ENCODE data around the gene ADCY5. TPM values are rescaled to one million over a fixed set of nuclear protein-coding genes. Genes with fewer than 3 reads are reported as not detected.

Gene ADCY5
- total RNA-seq, 1 experiment from 2014 or later: 0.49 TPM

- Histone ChIP-seq H4K20me1 (ENCODE audit: insufficient read depth) (no peaks in the 10 kb centered on the region), H3K9me2 (ENCODE audit: insufficient read depth) (no peaks in the 10 kb centered on the region), H2AFZ (ENCODE audit: low read depth, low read length, poor library complexity, severe bottlenecking) (no peak overlapping the region), H3K27me3 (ENCODE audit: insufficient read depth, low read length) (peaks cover 31% of the 10 kb centered on the region; the same call in 1 of the 2 replicates), H3K36me3 (ENCODE audit: control insufficient read depth in 1 of 2, insufficient read depth in 2 of 2, low read length in 2 of 2) (no peaks in the 10 kb centered on the region), H3K4me2 (ENCODE audit: low read length) (no peak overlapping the region), H3K79me2 (ENCODE audit: insufficient read depth, low read length) (no peaks in the 10 kb centered on the region), H3K27ac (ENCODE audit: low read depth, low read length) (no peak overlapping the region), H3K9me3 (ENCODE audit: control insufficient read depth in 1 of 2, insufficient read depth in 1 of 2, low read depth in 1 of 2, low read length in 2 of 2) (no peaks in the 10 kb centered on the region), H3K4me1 (ENCODE audit: control insufficient read depth in 1 of 2, insufficient read depth in 2 of 2, low read length in 2 of 2) (no peaks in the 10 kb centered on the region), H3K4me3 (replicated peaks in 1 of 2; ENCODE audit: low read depth in 1 of 2, low read length in 2 of 2) (no peak overlapping the region), H3K9ac (ENCODE audit: low read length) (no peak overlapping the region)
- no TSS peak for BruUV-seq (replicated peaks)
- intact Hi-C loops (cut with micrococcal nuclease): no loop called here
- ATAC-seq (no peak), DNase-seq (ENCODE audit: low read depth, low spot score) (no peak)
- POLR2A ChIA-PET: no interaction called here
- TF ChIP-seq FOSL1 (IDR thresholded peaks at IDR 0.05; ENCODE audit: low read depth) (peak; percentile 17; the same call in 1 of the 2 replicates), POLR2A (IDR thresholded peaks at IDR 0.05; ENCODE audit: borderline replicate concordance, extremely low read depth, insufficient read depth, insufficient read length) (no peak), ATF3 (IDR thresholded peaks at IDR 0.05) (no peak), EZH2phosphoT487 (IDR thresholded peaks at IDR 0.05; ENCODE audit: borderline replicate concordance) (no peak)
- RAD21 ChIA-PET (ENCODE audit: low non-redundant PET in 1 of 2, low total read pairs in 2 of 2, uncharacterized antibody in 2 of 2, unreplicated experiment in 2 of 2): no interaction called here
- CTCF ChIA-PET: interaction anchor here (1.3 kb wide), 1 partner anchor 249 kb away, joined by 3 read pairs; no protein-coding TSS in a partner anchor
Observed at GRCh38 chr3:123310741-123311140, 138.1 kb downstream of the ADCY5 start.

- no TSS peak for BruUV-seq (replicated peaks)
- POLR2A ChIA-PET: no interaction called here
- Histone ChIP-seq H3K27ac (ENCODE audit: low read depth, low read length) (no peak overlapping the region), H3K9ac (ENCODE audit: low read length) (no peak overlapping the region), H3K9me2 (ENCODE audit: insufficient read depth) (no peaks in the 10 kb centered on the region), H3K9me3 (ENCODE audit: control insufficient read depth in 1 of 2, insufficient read depth in 1 of 2, low read depth in 1 of 2, low read length in 2 of 2) (no peaks in the 10 kb centered on the region), H3K27me3 (ENCODE audit: insufficient read depth, low read length) (peaks cover 31% of the 10 kb centered on the region; the same call in 1 of the 2 replicates), H3K36me3 (ENCODE audit: control insufficient read depth in 1 of 2, insufficient read depth in 2 of 2, low read length in 2 of 2) (no peaks in the 10 kb centered on the region), H3K4me2 (ENCODE audit: low read length) (no peak overlapping the region), H2AFZ (ENCODE audit: low read depth, low read length, poor library complexity, severe bottlenecking) (no peak overlapping the region), H4K20me1 (ENCODE audit: insufficient read depth) (no peaks in the 10 kb centered on the region), H3K4me1 (ENCODE audit: control insufficient read depth in 1 of 2, insufficient read depth in 2 of 2, low read length in 2 of 2) (no peaks in the 10 kb centered on the region), H3K4me3 (replicated peaks in 1 of 2; ENCODE audit: low read depth in 1 of 2, low read length in 2 of 2) (no peak overlapping the region), H3K79me2 (ENCODE audit: insufficient read depth, low read length) (no peaks in the 10 kb centered on the region)
- ATAC-seq: no peak
- RAD21 ChIA-PET (ENCODE audit: low non-redundant PET in 1 of 2, low total read pairs in 2 of 2, uncharacterized antibody in 2 of 2, unreplicated experiment in 2 of 2): no interaction called here
- intact Hi-C loops (cut with micrococcal nuclease): no loop called here
- CTCF ChIA-PET: interaction anchor here (1.3 kb wide), 1 partner anchor 250 kb away, joined by 3 read pairs; no protein-coding TSS in a partner anchor
- DNase-seq (ENCODE audit: low read depth, low spot score): no peak
- TF ChIP-seq REST (IDR thresholded peaks at IDR 0.05; ENCODE audit: low read depth) (no peak), POLR2AphosphoS5 (IDR thresholded peaks at IDR 0.05; ENCODE audit: low read depth, low read length) (no peak), MAX (IDR thresholded peaks at IDR 0.05) (no peak), POLR2A (IDR thresholded peaks at IDR 0.05; ENCODE audit: borderline replicate concordance, extremely low read depth, insufficient read depth, insufficient read length) (no peak), CTCF (IDR thresholded peaks at IDR 0.05 in 2 of 3, conservative IDR thresholded peaks at IDR 0.05 in 1 of 3; ENCODE audit: borderline replicate concordance in 1 of 3, insufficient read depth in 1 of 3, low read depth in 2 of 3, low read length in 2 of 3) (no peak), TCF7L2 (IDR thresholded peaks at IDR 0.05; ENCODE audit: borderline replicate concordance, extremely low read depth, insufficient read depth, insufficient read length) (no peak), ZFX (IDR thresholded peaks at IDR 0.05) (no peak), RAD21 (IDR thresholded peaks at IDR 0.05; ENCODE audit: low read depth) (no peak), FOSL1 (IDR thresholded peaks at IDR 0.05; ENCODE audit: low read depth) (no peak), JUND (IDR thresholded peaks at IDR 0.05) (no peak), EGR1 (IDR thresholded peaks at IDR 0.05; ENCODE audit: low read depth) (no peak), EZH2 (IDR thresholded peaks at IDR 0.05) (no peak), SIN3A (IDR thresholded peaks at IDR 0.05; ENCODE audit: low read depth) (no peak), CBX3 (IDR thresholded peaks at IDR 0.05; ENCODE audit: low read depth) (no peak), SP1 (IDR thresholded peaks at IDR 0.05; ENCODE audit: low read depth) (no peak)
Observed at GRCh38 chr3:123310186-123310585, 138.7 kb downstream of the ADCY5 start.
